ENCODE data around the gene CXCL5.

DNA sequence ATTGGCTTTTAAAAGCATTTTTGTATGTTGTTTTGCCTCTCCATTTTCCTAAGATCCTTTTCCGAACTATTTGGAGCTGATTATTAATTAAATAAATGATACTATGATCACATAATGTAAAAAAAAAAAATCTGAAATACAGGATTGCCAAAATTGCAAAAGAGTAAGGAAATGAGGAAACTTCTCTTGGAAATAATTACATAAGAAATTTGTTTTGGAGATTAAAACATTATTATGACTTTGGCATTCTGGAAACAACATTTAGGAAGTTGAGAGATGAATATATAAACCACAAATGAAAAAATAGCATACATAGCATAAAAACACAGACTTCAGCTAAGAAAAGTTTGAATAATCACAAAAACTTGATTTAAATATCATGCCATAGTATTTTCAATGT is 50.2 kb downstream of the CXCL5 start:
- TF ChIP-seq CTCF (IDR thresholded peaks at IDR 0.05) (no peak), POLR2AphosphoS5 (IDR thresholded peaks at IDR 0.05) (no peak)
